ENCODE results near the gene FKBP2. TPM values are rescaled to one million over a fixed set of nuclear protein-coding genes. Genes with fewer than 3 reads are reported as not detected.

Gene FKBP2
- total RNA-seq, 1 experiment from 2014 or later, result 57.2 TPM

GRCh38 chr11:64222651-64223000 is 18.3 kb upstream of the FKBP2 start:
- peaks cover 15% of the 10 kb centered on the region for H3K4me1 Mint-ChIP-seq
- TF ChIP-seq USF2 (CRISPR knock-in tag; IDR thresholded peaks at IDR 0.05) (no peak), FOXP1 (CRISPR knock-in tag; IDR thresholded peaks at IDR 0.05; ENCODE audit: borderline replicate concordance) (no peak), OVOL2 (CRISPR knock-in tag; IDR thresholded peaks at IDR 0.05; ENCODE audit: borderline replicate concordance) (no peak), ZNF232 (CRISPR knock-in tag; IDR thresholded peaks at IDR 0.05) (no peak), ZNF317 (CRISPR knock-in tag; IDR thresholded peaks at IDR 0.05; ENCODE audit: borderline replicate concordance, low read depth) (no peak), GABPB1 (CRISPR knock-in tag; IDR thresholded peaks at IDR 0.05) (no peak), ZNF671 (CRISPR knock-in tag; IDR thresholded peaks at IDR 0.05) (no peak), IRF1 (CRISPR knock-in tag; IDR thresholded peaks at IDR 0.05) (no peak), CBFB (CRISPR knock-in tag; IDR thresholded peaks at IDR 0.05; ENCODE audit: low read depth) (no peak), CTCF (IDR thresholded peaks at IDR 0.05) (no peak), RELA (CRISPR knock-in tag; IDR thresholded peaks at IDR 0.05; ENCODE audit: borderline replicate concordance) (no peak), EMX1 (CRISPR knock-in tag; IDR thresholded peaks at IDR 0.05) (no peak), NFATC4 (CRISPR knock-in tag; IDR thresholded peaks at IDR 0.05) (no peak), USF1 (CRISPR knock-in tag; IDR thresholded peaks at IDR 0.05) (no peak), CREM (CRISPR knock-in tag; IDR thresholded peaks at IDR 0.05) (no peak), ZNF219 (CRISPR knock-in tag; IDR thresholded peaks at IDR 0.05; ENCODE audit: borderline replicate concordance) (no peak), ZNF532 (CRISPR knock-in tag; IDR thresholded peaks at IDR 0.05; ENCODE audit: borderline replicate concordance) (no peak), ZNF425 (CRISPR knock-in tag; conservative IDR thresholded peaks at IDR 0.05) (no peak), FOXK1 (CRISPR knock-in tag; IDR thresholded peaks at IDR 0.05) (no peak), ATF3 (CRISPR knock-in tag; conservative IDR thresholded peaks at IDR 0.05) (no peak)
- H3K27me3 Mint-ChIP-seq (ENCODE audit: low read depth), result no peaks in the 10 kb centered on the region
- DNase-seq (ENCODE audit: low spot score), result no peak
- ATAC-seq, result no peak
- H3K4me3 Mint-ChIP-seq, result no peak overlapping the region
- ChIA-PET POLR2A (interaction anchor here (0.6 to 0.8 kb wide), 2 partner anchors 8 to 21 kb away, joined by 3 to 5 read pairs; no protein-coding TSS in a partner anchor), CTCF (interaction anchor here (2.1 kb wide), 1 partner anchor 18 kb away, joined by 7 read pairs; no protein-coding TSS in a partner anchor)
- H3K36me3 Mint-ChIP-seq, result no peaks in the 10 kb centered on the region
- H3K27ac Mint-ChIP-seq, result no peak overlapping the region
- H3K9me3 Mint-ChIP-seq, result no peaks in the 10 kb centered on the region

Data from WTC11 (cell line).